ENCODE measurements around the gene FEZF2. TPM values are rescaled to one million over a fixed set of nuclear protein-coding genes. Genes with fewer than 3 reads are reported as not detected.

FEZF2 gene
- total RNA-seq, 1 donor from 2014 or later, result not detected

DNA sequence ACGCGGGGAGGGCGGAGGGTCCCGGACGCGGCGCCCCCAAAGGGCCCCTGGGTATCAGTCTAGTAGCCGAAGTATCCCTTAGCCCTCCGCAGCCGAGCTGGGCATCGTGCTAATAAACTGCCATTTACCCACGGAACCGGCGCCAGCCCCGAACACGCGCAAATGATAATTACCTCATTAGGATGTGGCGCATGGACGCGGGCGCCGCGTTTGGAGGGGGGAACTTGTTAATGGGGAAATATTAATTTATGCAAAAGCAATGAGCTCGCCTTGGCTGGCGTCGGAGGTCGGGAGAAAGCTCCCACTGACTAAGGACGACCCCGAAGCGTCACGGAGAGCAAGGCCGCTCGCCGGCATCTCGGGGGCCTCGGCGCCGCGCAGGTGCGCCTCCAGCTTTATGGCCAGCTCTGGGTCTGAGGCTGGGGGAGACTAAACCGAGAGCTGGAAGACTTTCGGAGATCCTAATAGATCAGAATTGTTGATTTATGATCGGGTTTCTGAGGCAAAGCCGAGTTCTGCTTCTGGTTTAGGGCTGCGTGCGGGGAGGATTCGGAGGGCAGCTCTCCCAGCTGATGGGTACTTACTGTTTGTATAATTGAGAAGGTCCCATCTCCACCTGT, 474 bp upstream of the FEZF2 start:
- intact Hi-C loops (cut with micrococcal nuclease), result loop anchor here (10.0 kb wide), 1 partner anchor 501 kb away; the partner anchor contains the start of gene CADPS

- intact Hi-C loops (cut with micrococcal nuclease), result loop anchor here (10.0 kb wide), 1 partner anchor 502 kb away; the partner anchor contains the start of gene CADPS
These were observed 719 bp downstream of the FEZF2 start for GRCh38 chr3:62372621-62373041.

DNA sequence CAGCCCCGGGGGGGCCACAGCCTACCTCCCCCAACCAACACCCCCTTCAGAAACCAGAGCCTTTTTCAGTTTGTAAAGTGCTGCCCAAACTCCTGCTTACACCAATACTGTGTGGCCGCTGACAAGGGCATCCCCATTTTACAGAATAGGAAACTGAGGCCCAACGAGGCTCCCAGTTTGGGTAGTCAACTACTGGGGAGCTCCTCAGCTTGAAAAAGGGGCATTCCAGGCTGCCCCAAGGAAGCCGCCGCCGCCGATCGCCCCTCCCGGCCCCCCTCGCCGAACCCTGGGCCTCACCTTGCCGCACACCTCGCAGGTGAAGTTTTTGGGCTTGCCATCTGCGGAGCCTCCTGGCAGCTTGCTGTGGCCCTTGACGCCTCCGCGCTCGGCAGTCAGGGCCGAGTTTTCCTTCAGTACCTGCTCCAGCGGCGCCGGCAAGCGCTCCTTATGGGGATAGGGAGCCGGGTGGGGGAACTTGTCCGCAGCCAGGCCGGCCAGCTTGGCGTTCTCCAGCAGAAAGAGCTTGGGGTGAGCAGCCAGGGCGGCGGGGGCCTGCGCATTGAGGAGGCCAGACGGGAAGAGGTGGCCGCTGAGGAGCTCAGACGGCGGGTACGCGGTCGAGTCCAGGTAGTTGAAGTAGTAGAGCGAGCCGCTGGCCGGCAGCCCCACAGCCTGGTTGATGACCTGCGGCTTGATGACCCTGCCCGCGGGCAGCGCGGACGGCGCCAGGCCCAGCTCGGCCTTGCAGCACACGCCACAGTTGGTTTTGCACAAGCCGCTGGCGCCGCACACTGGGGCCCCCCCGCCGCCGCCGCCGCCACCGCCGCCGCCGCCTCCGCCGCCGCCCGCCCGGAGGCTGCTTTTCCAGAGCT, 1.4 kb downstream of the FEZF2 start:
- intact Hi-C loops (cut with micrococcal nuclease), result loop anchor here (10.0 kb wide), 1 partner anchor 503 kb away; the partner anchor contains the start of gene CADPS

DNA sequence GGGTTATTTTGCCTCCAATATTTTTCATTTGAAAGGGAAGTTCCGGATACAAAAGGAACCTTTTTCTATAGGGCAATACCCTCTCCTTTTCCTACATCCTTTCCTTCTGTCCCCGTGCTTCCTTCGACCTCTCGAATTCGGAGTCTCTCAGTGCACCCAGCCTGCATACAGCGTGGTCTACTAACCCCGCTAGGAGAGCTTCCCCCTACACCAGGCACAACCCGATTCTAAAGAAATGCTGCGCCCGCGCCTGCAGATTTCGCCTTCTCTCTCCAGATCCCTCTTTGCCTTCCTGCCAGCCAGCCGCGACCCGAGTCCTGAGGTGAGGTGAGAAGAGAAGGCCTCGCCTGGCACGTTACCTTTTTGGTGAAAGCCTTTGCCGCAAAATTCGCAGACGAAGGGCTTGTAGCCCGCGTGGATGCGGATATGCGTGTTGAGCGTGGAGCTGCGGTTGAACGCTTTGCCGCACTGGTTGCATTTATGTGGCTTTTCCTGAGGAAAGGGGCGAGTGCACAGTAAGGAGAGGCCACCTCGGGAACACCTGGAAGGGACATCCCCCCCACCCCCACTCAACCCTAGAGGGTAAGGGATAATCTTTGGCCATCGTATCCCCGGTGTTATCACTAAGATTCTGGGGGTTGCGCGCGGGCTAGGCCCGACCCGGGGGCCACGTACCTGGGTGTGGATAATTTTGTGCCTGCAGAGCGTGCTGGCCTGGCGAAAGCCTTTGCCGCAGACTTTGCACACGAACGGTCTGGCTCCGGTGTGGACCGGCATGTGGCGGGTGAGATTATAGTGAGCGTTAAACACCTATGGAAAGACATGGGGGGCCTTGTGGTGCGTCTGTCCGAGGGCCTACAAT, 2.3 kb downstream of the FEZF2 start:
- intact Hi-C loops (cut with micrococcal nuclease), result loop anchor here (10.0 kb wide), 1 partner anchor 504 kb away; the partner anchor contains the start of gene CADPS

DNA sequence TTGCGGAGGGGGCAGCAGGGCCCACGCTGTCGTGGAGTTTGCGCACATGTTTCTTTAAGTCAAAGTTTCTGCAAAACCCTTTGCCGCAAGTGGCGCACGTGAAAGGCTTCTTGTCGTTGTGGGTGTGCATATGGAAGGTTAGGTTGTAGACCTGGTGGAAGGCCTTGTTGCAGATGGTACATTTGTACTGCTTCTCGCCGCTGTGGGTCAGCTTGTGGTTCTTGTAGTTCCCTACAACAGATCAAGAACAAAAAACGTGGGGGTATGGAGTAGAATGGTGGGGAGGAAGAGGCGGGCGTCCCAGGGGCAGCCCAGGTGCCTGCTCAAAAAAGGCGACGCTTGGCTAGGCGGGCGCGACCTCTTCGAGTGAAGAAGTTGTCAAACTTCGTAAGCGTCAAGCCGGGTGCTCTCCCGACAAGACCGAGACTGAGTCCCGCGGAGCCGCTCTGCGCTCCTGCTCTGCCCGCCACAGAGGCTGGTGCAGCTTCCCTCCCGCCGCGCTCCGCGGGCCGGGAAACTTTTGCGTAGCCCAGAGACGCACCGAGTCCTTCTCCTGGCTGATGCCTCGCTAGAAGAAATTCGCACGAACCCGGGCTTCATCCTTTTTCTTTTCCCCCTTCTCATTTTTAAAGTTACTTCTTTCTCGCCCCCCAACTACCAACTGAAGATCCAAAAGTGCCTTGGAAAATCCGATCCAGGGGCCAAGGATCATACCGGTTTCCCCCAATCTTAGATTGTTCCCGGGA, 3.1 kb downstream of the FEZF2 start:
- intact Hi-C loops (cut with micrococcal nuclease), result loop anchor here (10.0 kb wide), 1 partner anchor 505 kb away; the partner anchor contains the start of gene CADPS

DNA sequence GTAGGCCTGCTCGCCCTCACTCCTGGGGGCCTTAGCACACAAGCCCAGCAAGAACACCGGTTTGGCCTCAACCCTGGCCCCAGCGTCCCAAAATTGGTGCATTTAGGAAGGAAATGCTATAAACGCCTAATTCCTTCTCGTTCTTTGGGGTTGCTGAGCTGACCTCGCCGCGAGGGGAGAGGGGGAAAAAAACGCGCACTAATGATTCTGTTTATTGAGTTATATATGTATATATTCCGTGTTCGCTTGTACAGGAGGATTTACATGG, 3.9 kb downstream of the FEZF2 start:
- intact Hi-C loops (cut with micrococcal nuclease), result no loop called here

- intact Hi-C loops (cut with micrococcal nuclease), result no loop called here
These were observed 4.5 kb downstream of the FEZF2 start for GRCh38 chr3:62368705-62369475.

- intact Hi-C loops (cut with micrococcal nuclease), result no loop called here
These were observed 5.1 kb downstream of the FEZF2 start for GRCh38 chr3:62368290-62368704.

DNA sequence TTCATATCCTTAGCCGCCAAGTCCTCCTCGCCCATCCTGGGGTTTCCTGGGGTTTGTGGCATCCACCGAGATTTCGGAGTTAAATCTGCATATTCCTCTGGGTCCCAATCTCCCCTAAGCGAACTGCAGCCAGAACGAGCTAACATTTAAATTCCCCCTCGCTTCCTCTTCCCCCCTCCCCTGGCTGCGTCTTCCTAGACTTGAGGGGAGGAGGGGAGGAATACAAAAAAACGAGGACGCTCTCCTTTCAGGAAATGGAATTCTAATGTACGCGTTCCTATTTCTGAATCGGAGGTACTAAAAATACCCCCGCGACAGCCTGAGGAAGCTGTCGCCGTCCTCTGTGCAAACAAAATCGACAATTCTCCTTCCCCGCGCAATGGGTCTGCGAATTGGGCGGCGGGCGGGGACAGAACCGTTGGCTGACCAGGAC, 5.6 kb downstream of the FEZF2 start:
- intact Hi-C loops (cut with micrococcal nuclease), result no loop called here

GRCh38 chr3:62366126-62366484, 7.2 kb downstream of the FEZF2 start:
- intact Hi-C loops (cut with micrococcal nuclease), result no loop called here

DNA sequence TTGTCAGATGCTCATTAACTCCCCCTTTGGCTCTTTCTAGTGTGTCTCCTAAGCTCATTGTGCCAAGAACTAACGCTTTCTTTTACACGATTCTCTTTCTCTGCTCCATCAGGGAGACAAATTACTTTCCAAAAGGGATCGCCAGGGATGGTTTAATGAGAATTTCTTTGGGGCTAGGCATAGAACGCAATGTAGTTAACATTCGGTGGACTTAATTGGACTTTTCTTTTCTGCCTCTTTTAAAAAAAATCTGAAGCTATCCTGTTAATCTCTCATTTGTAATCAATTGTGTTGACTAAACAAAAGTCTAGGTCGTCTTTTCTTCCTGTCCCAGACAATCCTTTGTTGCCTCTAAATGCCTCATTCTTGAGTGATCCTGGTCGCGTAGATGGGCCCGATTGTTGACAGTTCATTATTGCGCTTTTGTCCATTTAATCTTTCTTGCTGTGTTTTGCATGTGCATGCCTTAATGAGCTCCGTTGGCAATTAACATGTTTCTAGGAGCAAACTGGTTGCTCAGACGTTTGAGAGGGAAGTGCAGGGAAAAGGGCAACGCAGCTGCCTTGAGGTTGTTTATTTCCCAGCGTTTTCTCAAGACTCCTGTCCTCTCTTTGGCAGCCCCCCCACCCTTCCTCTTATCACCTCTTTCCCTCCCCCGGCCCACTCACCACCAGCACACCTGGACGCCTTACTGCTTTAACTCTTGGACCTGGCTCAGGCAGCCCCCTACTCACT, 7.8 kb downstream of the FEZF2 start:
- intact Hi-C loops (cut with micrococcal nuclease), result no loop called here

DNA sequence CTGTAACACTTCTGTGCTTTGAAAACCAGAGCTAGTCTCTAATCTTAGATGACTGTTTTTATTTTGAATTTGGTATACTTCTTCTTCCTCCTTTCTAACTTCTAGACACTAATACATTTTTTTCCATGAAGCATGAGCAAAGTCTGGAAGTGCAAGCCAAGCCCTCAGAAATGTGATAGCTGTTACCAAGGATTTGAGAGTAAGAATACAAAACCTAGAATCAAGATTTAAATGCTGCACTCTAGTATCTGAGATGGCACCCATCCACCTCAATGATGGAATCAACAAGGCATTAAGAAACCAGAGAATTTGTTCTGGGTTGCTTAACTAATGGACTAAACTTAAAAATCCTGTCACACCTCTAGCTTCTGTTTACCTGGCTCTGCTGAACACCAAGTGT, 9.2 kb downstream of the FEZF2 start:
- intact Hi-C loops (cut with micrococcal nuclease), result no loop called here

DNA sequence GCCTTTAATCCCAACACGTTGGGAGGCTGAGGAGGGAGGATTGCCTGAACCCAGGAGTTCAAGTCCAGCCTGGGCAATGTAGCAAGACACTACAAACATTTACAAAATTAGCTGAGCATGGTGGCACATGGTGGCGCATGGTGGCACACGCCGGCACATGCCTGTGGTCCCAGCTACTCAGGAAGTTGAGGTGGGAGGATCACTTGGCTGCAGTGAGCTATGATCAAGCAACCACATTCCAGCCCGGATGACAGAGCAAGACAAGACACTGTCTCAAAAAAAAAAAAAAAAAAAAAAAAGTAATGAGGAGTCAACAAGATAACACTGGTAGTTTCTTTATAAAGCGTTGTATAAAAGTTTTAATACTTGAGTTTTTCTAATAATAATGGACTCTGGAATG, 10.1 kb downstream of the FEZF2 start:
- intact Hi-C loops (cut with micrococcal nuclease), result no loop called here

DNA sequence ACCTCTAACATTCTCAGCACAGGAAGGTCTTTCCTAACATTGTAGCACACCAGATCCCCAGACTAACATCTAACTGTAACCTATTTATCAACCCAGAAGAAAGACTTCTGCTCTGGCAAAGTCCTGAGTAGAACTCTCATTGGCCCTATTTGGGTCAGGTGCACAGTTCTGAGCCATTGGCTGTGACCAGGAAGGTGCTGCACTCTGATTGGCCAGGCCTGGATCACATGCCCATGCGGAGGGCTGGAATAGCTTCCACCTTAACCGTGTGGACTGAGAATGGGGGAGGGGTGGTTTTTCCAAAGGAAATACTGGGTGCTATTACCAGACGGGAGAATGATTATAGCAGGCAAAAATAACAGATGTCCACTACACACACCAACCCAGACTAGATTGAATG, 11.5 kb downstream of the FEZF2 start:
- intact Hi-C loops (cut with micrococcal nuclease), result no loop called here

- intact Hi-C loops (cut with micrococcal nuclease), result no loop called here
These were observed 12.1 kb downstream of the FEZF2 start for GRCh38 chr3:62361261-62361660.

- intact Hi-C loops (cut with micrococcal nuclease), result no loop called here
These were observed 13.8 kb downstream of the FEZF2 start for GRCh38 chr3:62359531-62359930.

GRCh38 chr3:62356356-62356755, 17.0 kb downstream of the FEZF2 start:
- intact Hi-C loops (cut with micrococcal nuclease), result no loop called here

DNA sequence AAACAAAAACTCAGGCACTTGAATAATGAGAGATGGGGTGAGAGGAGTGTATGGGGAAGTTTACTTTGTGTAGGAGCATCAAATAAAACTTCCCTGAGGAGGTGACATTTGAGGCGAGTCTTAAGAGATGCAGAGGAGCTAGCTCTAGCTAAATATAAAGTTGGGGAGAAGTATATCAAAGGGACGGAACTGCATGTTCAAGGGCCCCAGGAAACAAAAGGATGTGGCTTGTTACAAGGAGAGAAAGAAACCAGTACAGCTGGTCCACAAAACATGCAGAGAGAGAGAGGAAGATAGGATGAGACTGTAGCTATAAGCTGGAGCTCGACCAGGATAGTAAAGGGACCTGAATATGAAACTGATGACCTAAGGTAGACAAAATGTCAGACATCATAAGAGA, 17.6 kb downstream of the FEZF2 start:
- intact Hi-C loops (cut with micrococcal nuclease), result no loop called here

DNA sequence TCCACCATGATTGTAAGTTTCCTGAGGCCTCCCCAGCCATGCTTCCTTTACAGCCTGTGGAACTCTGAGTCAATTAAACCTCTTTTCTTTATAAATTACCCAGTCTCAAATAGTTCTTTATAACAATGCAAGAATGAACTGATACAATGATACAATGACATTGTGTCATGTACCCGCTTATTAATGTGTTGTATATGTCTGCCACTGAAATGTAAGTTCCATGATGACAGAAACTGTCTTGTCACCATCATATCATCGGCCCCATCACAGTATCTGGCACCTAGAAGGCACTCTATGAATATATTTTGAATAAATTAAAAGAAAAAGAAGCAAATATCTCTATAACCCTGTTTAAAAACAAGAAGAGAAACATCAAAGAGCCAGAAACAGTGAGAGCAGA, 29.6 kb downstream of the FEZF2 start:
- intact Hi-C loops (cut with micrococcal nuclease), result no loop called here
